ENCODE results near the gene C10orf143.

C10orf143 gene

DNA sequence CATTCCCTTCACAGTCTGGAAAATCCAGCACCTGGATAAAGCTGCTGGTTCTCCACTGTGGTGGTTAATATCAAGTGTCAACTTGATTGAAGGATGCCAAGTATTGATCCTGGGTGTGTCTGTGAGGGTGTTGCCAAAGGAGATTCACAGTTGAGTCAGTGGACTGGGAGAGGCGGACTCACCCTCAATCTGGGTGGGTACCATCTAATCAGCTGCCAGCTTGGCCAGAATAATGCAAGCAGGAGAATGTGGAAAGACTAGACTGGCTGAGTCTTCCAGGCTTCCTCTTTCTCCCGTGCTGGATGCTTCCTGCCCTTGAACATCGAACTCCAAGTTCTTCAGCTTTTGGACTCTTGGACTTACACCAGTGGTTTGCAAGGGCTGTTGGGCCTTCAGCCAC is 48.4 kb downstream of the C10orf143 start:
- H3K14ac ChIP-seq (ENCODE audit: low read length), result no peak overlapping the region
- H4K91ac ChIP-seq (ENCODE audit: low read depth, low read length, poor library complexity), result no peak overlapping the region
- H2BK12ac ChIP-seq (ENCODE audit: low read length), result no peak overlapping the region
- no peak overlapping the region for H2BK5ac ChIP-seq (ENCODE audit: low read length)
- WGBS, 2 donors (ENCODE audit: extremely low coverage in 2 of 2, insufficient read length in 2 of 2, insufficient replicate concordance in 1 of 2), result no CpG with 5 or more reads among the region's 3 CpGs
- H3K36me3 ChIP-seq (replicated peaks in 1 of 2; ENCODE audit: control insufficient read depth in 2 of 2, insufficient read depth in 2 of 2, low read length in 2 of 2), result no peaks in the 10 kb centered on the region
- H3K18ac ChIP-seq (ENCODE audit: low read length), result no peak overlapping the region
- H3K4me3 ChIP-seq (ENCODE audit: low read length in 2 of 2), result no peak overlapping the region
- no peak overlapping the region for H3K27ac ChIP-seq (replicated peaks; ENCODE audit: low read length)
- no peaks in the 10 kb centered on the region for H3K79me1 ChIP-seq (ENCODE audit: low read depth, low read length)
- H2AFZ ChIP-seq (ENCODE audit: low read length), result no peak overlapping the region
- H3K9ac ChIP-seq (ENCODE audit: low read depth, low read length, poor library complexity), result no peak overlapping the region
- no peaks in the 10 kb centered on the region for H3K4me1 ChIP-seq (ENCODE audit: control insufficient read depth in 2 of 2, insufficient read depth in 1 of 2, low read depth in 1 of 2, low read length in 2 of 2)
- no peak for DNase-seq (ENCODE audit: low spot score)
- H3K4ac ChIP-seq (ENCODE audit: low read length), result no peak overlapping the region
- H3K4me2 ChIP-seq (ENCODE audit: insufficient read depth, low read length, poor library complexity, severe bottlenecking), result no peak overlapping the region
- H2BK120ac ChIP-seq (ENCODE audit: low read depth, low read length), result no peak overlapping the region
- no peaks in the 10 kb centered on the region for H3K9me3 ChIP-seq (replicated peaks in 1 of 2; ENCODE audit: control insufficient read depth in 2 of 2, insufficient read depth in 1 of 2, low read depth in 1 of 2, low read length in 2 of 2)
- H4K8ac ChIP-seq (ENCODE audit: low read depth, low read length), result no peak overlapping the region
- no peak overlapping the region for H3K23ac ChIP-seq (ENCODE audit: low read depth, low read length, poor library complexity)
- no peak overlapping the region for H2AK5ac ChIP-seq (ENCODE audit: low read depth, low read length)
- no peak overlapping the region for H2BK15ac ChIP-seq (ENCODE audit: low read length)
- H3K27me3 ChIP-seq (ENCODE audit: control insufficient read depth in 3 of 3, insufficient read depth in 3 of 3, low read depth in 1 of 3, low read length in 3 of 3), result peaks cover 0 to 2% (median 0%) of the 10 kb centered on the region in 3 experiments

DNA sequence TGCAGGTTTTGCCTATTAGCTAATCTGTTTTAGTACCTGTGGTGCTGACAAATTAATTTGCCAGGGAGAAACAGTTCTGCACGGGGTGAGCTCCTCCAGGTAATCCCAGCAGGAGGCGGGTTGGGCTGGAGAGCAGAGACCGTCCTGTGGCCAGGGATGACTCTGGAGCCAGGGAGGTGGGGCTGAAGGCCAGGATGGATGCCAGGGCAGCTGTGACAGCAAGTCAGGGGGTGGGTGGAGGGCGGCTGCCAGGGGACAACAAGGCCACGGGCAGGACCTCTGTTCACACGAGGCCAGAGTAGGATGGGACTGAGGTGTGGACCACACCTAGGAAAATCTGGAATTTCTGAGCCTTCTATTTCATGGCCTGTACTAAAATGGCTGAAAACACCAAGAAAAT is 48.9 kb downstream of the C10orf143 start:
- no peak overlapping the region for H3K14ac ChIP-seq (ENCODE audit: low read length)
- H3K4me2 ChIP-seq (ENCODE audit: insufficient read depth, low read length, poor library complexity, severe bottlenecking), result no peak overlapping the region
- H2BK5ac ChIP-seq (ENCODE audit: low read length), result no peak overlapping the region
- no peak overlapping the region for H2BK15ac ChIP-seq (ENCODE audit: low read length)
- no peak overlapping the region for H2BK12ac ChIP-seq (ENCODE audit: low read length)
- H3K9me3 ChIP-seq (replicated peaks in 1 of 2; ENCODE audit: control insufficient read depth in 2 of 2, insufficient read depth in 1 of 2, low read depth in 1 of 2, low read length in 2 of 2), result no peaks in the 10 kb centered on the region
- no peak overlapping the region for H3K23ac ChIP-seq (ENCODE audit: low read depth, low read length, poor library complexity)
- H4K91ac ChIP-seq (ENCODE audit: low read depth, low read length, poor library complexity), result no peak overlapping the region
- no peak overlapping the region for H2AFZ ChIP-seq (ENCODE audit: low read length)
- H4K8ac ChIP-seq (ENCODE audit: low read depth, low read length), result no peak overlapping the region
- H2BK120ac ChIP-seq (ENCODE audit: low read depth, low read length), result no peak overlapping the region
- H3K27me3 ChIP-seq (ENCODE audit: control insufficient read depth in 3 of 3, insufficient read depth in 3 of 3, low read depth in 1 of 3, low read length in 3 of 3), result peaks cover 0 to 2% (median 0%) of the 10 kb centered on the region in 3 experiments
- H3K4ac ChIP-seq (ENCODE audit: low read length), result no peak overlapping the region
- no peak overlapping the region for H3K4me3 ChIP-seq (ENCODE audit: low read length in 2 of 2)
- no peak overlapping the region for H3K9ac ChIP-seq (ENCODE audit: low read depth, low read length, poor library complexity)
- no peak for DNase-seq (ENCODE audit: low spot score)
- no peaks in the 10 kb centered on the region for H3K36me3 ChIP-seq (replicated peaks in 1 of 2; ENCODE audit: control insufficient read depth in 2 of 2, insufficient read depth in 2 of 2, low read length in 2 of 2)
- WGBS, 2 donors (ENCODE audit: extremely low coverage in 2 of 2, insufficient read length in 2 of 2, insufficient replicate concordance in 1 of 2), result no CpG with 5 or more reads among the region's 6 CpGs
- H3K27ac ChIP-seq (replicated peaks; ENCODE audit: low read length), result no peak overlapping the region
- H2AK5ac ChIP-seq (ENCODE audit: low read depth, low read length), result no peak overlapping the region
- H3K18ac ChIP-seq (ENCODE audit: low read length), result peak overlapping the region; percentile 34
- H3K79me1 ChIP-seq (ENCODE audit: low read depth, low read length), result no peaks in the 10 kb centered on the region
- no peaks in the 10 kb centered on the region for H3K4me1 ChIP-seq (ENCODE audit: control insufficient read depth in 2 of 2, insufficient read depth in 1 of 2, low read depth in 1 of 2, low read length in 2 of 2)

DNA sequence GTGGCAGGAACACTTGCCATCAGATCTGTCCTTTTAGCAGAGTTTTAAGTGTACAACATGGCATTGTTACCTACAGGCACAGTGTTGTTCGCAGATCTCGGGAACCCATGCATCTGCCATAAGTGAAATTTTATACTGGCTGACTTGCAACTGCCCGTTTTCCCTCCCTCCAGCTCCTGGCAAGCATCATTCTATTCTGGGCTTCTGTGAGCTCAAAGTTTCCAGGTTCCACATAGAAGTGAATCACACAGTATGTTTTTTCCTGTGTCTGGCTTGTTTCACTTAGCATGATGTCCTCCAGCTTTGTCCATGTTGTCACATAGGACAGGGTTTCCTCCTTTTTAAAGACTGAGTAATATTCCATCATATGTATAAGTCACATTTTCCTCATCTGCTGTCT is 56.6 kb downstream of the C10orf143 start:
- peaks cover 2% of the 10 kb centered on the region in 2 donors for H3K9me3 ChIP-seq (replicated peaks in 1 of 2; ENCODE audit: control insufficient read depth in 2 of 2, insufficient read depth in 1 of 2, low read depth in 1 of 2, low read length in 2 of 2)

GRCh38 chr10:130053561-130053960 is 57.1 kb downstream of the C10orf143 start:
- Histone ChIP-seq H3K14ac (ENCODE audit: low read length) (no peak overlapping the region), H3K4me2 (ENCODE audit: insufficient read depth, low read length, poor library complexity, severe bottlenecking) (no peak overlapping the region), H3K23ac (ENCODE audit: low read depth, low read length, poor library complexity) (no peak overlapping the region), H3K9me3 (replicated peaks in 1 of 2; ENCODE audit: control insufficient read depth in 2 of 2, insufficient read depth in 1 of 2, low read depth in 1 of 2, low read length in 2 of 2) (peaks cover 2% of the 10 kb centered on the region in 2 donors), H3K27me3 (ENCODE audit: control insufficient read depth in 3 of 3, insufficient read depth in 3 of 3, low read depth in 1 of 3, low read length in 3 of 3) (no peaks in the 10 kb centered on the region), H2BK5ac (ENCODE audit: low read length) (no peak overlapping the region), H4K8ac (ENCODE audit: low read depth, low read length) (no peak overlapping the region), H3K4me1 (ENCODE audit: control insufficient read depth in 2 of 2, insufficient read depth in 1 of 2, low read depth in 1 of 2, low read length in 2 of 2) (no peaks in the 10 kb centered on the region), H3K9ac (ENCODE audit: low read depth, low read length, poor library complexity) (no peak overlapping the region), H2BK12ac (ENCODE audit: low read length) (no peak overlapping the region), H2AK5ac (ENCODE audit: low read depth, low read length) (no peak overlapping the region), H2AFZ (ENCODE audit: low read length) (no peak overlapping the region), H3K18ac (ENCODE audit: low read length) (no peak overlapping the region), H3K4ac (ENCODE audit: low read length) (no peak overlapping the region), H3K36me3 (replicated peaks in 1 of 2; ENCODE audit: control insufficient read depth in 2 of 2, insufficient read depth in 2 of 2, low read length in 2 of 2) (no peaks in the 10 kb centered on the region), H2BK120ac (ENCODE audit: low read depth, low read length) (no peak overlapping the region), H3K27ac (replicated peaks; ENCODE audit: low read length) (no peak overlapping the region), H3K4me3 (ENCODE audit: low read length in 2 of 2) (no peak overlapping the region), H4K91ac (ENCODE audit: low read depth, low read length, poor library complexity) (no peak overlapping the region), H2BK15ac (ENCODE audit: low read length) (no peak overlapping the region), H3K79me1 (ENCODE audit: low read depth, low read length) (no peaks in the 10 kb centered on the region)
- DNase-seq (ENCODE audit: low spot score), result no peak
- WGBS, 2 donors (ENCODE audit: extremely low coverage in 2 of 2, insufficient read length in 2 of 2, insufficient replicate concordance in 1 of 2), result no CpG with 5 or more reads among the region's 11 CpGs

More for the DNA sequence above, 56.6 kb downstream of the C10orf143 start:
- WGBS, 2 donors (ENCODE audit: extremely low coverage in 2 of 2, insufficient read length in 2 of 2, insufficient replicate concordance in 1 of 2), result no CpG with 5 or more reads among the region's 3 CpGs
- no peak overlapping the region for H3K18ac ChIP-seq (ENCODE audit: low read length)
- H2BK15ac ChIP-seq (ENCODE audit: low read length), result no peak overlapping the region
- no peaks in the 10 kb centered on the region for H3K79me1 ChIP-seq (ENCODE audit: low read depth, low read length)
- H3K36me3 ChIP-seq (replicated peaks in 1 of 2; ENCODE audit: control insufficient read depth in 2 of 2, insufficient read depth in 2 of 2, low read length in 2 of 2), result no peaks in the 10 kb centered on the region
- H2AK5ac ChIP-seq (ENCODE audit: low read depth, low read length), result no peak overlapping the region
- H3K4me3 ChIP-seq (ENCODE audit: low read length in 2 of 2), result no peak overlapping the region
- no peak overlapping the region for H3K27ac ChIP-seq (replicated peaks; ENCODE audit: low read length)
- no peak overlapping the region for H3K9ac ChIP-seq (ENCODE audit: low read depth, low read length, poor library complexity)
- H4K91ac ChIP-seq (ENCODE audit: low read depth, low read length, poor library complexity), result no peak overlapping the region
- H3K14ac ChIP-seq (ENCODE audit: low read length), result no peak overlapping the region
- no peak overlapping the region for H2AFZ ChIP-seq (ENCODE audit: low read length)
- H3K4ac ChIP-seq (ENCODE audit: low read length), result no peak overlapping the region
- H3K27me3 ChIP-seq (ENCODE audit: control insufficient read depth in 3 of 3, insufficient read depth in 3 of 3, low read depth in 1 of 3, low read length in 3 of 3), result no peaks in the 10 kb centered on the region
- H2BK120ac ChIP-seq (ENCODE audit: low read depth, low read length), result no peak overlapping the region
- H3K23ac ChIP-seq (ENCODE audit: low read depth, low read length, poor library complexity), result no peak overlapping the region
- H3K4me2 ChIP-seq (ENCODE audit: insufficient read depth, low read length, poor library complexity, severe bottlenecking), result no peak overlapping the region
- no peak overlapping the region for H2BK12ac ChIP-seq (ENCODE audit: low read length)
- H2BK5ac ChIP-seq (ENCODE audit: low read length), result no peak overlapping the region
- DNase-seq (ENCODE audit: low spot score), result no peak
- H4K8ac ChIP-seq (ENCODE audit: low read depth, low read length), result no peak overlapping the region
- no peaks in the 10 kb centered on the region for H3K4me1 ChIP-seq (ENCODE audit: control insufficient read depth in 2 of 2, insufficient read depth in 1 of 2, low read depth in 1 of 2, low read length in 2 of 2)
